Transverse colon (tissue), 4 donors: ENCODE results near the gene CARS2.

ENCODE experiments used
- POLR2A ChIP-seq: fragments of 450-650 bp; IDR thresholded peaks from one replicate; pipeline ENCODE4 v1.6.1; 2016; ENCODE audit warnings: antibody characterized with exemption, mild to moderate bottlenecking, moderate library complexity
- POLR2AphosphoS5 ChIP-seq, 3 donors: sonication (generic); formaldehyde crosslinking; IDR thresholded peaks; one replicate each; pipeline ENCODE4 v1.6.1; 2016; ENCODE audit warnings: antibody characterized with exemption in 3 of 3
- TF ChIP-seq, protein P1 (sequence below), 5 experiments: fragments of 200-600 bp in 3 of 5; fragments of 450-650 bp in 2 of 5; sonication (generic) in 3 of 5; IDR thresholded peaks; 1 replicate in 2 of 5; 2 replicates in 3 of 5; pipeline ENCODE4 v1.5.1; 2016 to 2017; ENCODE audit warnings: antibody characterized with exemption in 5 of 5, inconsistent platforms in 3 of 5, mild to moderate bottlenecking in 2 of 5, moderate library complexity in 1 of 5

DNA sequence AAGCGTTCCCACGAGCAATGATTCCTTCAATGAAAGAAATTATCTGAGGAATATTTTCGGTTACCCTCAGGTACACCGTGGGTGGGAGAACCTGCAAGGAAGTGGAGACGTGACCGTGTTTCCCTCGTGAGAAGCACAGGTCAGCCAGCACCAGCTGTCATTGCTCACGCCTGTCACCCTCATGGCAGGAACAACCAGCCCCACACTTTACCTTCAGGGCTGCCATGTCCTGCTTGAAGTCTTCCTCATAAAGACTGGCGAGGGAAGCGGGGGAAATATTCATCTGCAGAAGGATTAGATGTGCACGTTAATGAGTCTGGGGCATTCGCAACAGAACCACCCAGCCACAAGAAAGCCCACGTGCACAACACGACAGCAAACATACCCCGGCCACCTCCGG lies 18.2 kb downstream of the CARS2 start:
- no peak for TF ChIP-seq POLR2AphosphoS5 (IDR thresholded peaks at IDR 0.05)
- TF ChIP-seq, protein P1, sequence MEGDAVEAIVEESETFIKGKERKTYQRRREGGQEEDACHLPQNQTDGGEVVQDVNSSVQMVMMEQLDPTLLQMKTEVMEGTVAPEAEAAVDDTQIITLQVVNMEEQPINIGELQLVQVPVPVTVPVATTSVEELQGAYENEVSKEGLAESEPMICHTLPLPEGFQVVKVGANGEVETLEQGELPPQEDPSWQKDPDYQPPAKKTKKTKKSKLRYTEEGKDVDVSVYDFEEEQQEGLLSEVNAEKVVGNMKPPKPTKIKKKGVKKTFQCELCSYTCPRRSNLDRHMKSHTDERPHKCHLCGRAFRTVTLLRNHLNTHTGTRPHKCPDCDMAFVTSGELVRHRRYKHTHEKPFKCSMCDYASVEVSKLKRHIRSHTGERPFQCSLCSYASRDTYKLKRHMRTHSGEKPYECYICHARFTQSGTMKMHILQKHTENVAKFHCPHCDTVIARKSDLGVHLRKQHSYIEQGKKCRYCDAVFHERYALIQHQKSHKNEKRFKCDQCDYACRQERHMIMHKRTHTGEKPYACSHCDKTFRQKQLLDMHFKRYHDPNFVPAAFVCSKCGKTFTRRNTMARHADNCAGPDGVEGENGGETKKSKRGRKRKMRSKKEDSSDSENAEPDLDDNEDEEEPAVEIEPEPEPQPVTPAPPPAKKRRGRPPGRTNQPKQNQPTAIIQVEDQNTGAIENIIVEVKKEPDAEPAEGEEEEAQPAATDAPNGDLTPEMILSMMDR (IDR thresholded peaks at IDR 0.05): no peak
- TF ChIP-seq POLR2A: no peak
